ENCODE results near the gene TAF11L9.

- TF ChIP-seq CTCF (IDR thresholded peaks at IDR 0.05): no peak
- TF ChIP-seq TCF7L2 (IDR thresholded peaks at IDR 0.05; ENCODE audit: low read depth, low read length): no peak
Measured at GRCh38 chr5:17619354-17619753, 25.2 kb upstream of the TAF11L9 start.

All from Panc1 (cell line).